EH (cell line): Measurements from ENCODE around the gene C1QTNF6.
"Not testable (repeated sequence)": the region's sequence is repeated elsewhere in the genome, so short reads cannot be mapped to it uniquely, and the experiment has no call there.

ENCODE experiments used
- DNase-seq: peaks from one replicate; pipeline ENCODE4 v3.0.0-alpha.2; 2015; ENCODE audit warnings: low read depth

The C1QTNF6 gene

GRCh38 chr22:37187891-37188761 is at the start of gene C1QTNF6:
C1QTNF6 (minus strand) TSS chr22:37188247; CDS start chr22:37188213, 34 bp downstream.
- peak; percentile 79 for DNase-seq

- no peak for DNase-seq
These were observed 48.0 kb upstream of the C1QTNF6 start for GRCh38 chr22:37235897-37236607.

GRCh38 chr22:37234736-37235711 is 47.0 kb upstream of the C1QTNF6 start:
- DNase-seq: no peak

GRCh38 chr22:37233751-37234631 is 45.9 kb upstream of the C1QTNF6 start:
- peak; percentile 17 for DNase-seq

- not testable (repeated sequence) for DNase-seq
These were observed 45.3 kb upstream of the C1QTNF6 start for GRCh38 chr22:37233371-37233750.

GRCh38 chr22:37232140-37232998 is 44.3 kb upstream of the C1QTNF6 start:
- DNase-seq: no peak

GRCh38 chr22:37231406-37232139 is 43.5 kb upstream of the C1QTNF6 start:
- no peak for DNase-seq

GRCh38 chr22:37230673-37231405 is 42.8 kb upstream of the C1QTNF6 start:
- DNase-seq: no peak

GRCh38 chr22:37229805-37230672 is 42.0 kb upstream of the C1QTNF6 start:
- DNase-seq: peak; percentile 86

- DNase-seq: peak; percentile 89
These were observed 41.2 kb upstream of the C1QTNF6 start for GRCh38 chr22:37229012-37229804.

- peak; percentile 84 for DNase-seq
These were observed 40.3 kb upstream of the C1QTNF6 start for GRCh38 chr22:37228106-37229011.

- DNase-seq: no peak
These were observed 38.5 kb upstream of the C1QTNF6 start for GRCh38 chr22:37226514-37226913.

- DNase-seq: no peak
These were observed 38.0 kb upstream of the C1QTNF6 start for GRCh38 chr22:37226087-37226486.

- DNase-seq: peak; percentile 22
These were observed 37.4 kb upstream of the C1QTNF6 start for GRCh38 chr22:37225481-37225880.

- DNase-seq: peak; percentile 24
These were observed 36.8 kb upstream of the C1QTNF6 start for GRCh38 chr22:37224757-37225420.
